Measurements from ENCODE around the gene EIF2AK3.
"Not testable (repeated sequence)": the region's sequence is repeated elsewhere in the genome, so short reads cannot be mapped to it uniquely, and the experiment has no call there.

EIF2AK3 gene

DNA sequence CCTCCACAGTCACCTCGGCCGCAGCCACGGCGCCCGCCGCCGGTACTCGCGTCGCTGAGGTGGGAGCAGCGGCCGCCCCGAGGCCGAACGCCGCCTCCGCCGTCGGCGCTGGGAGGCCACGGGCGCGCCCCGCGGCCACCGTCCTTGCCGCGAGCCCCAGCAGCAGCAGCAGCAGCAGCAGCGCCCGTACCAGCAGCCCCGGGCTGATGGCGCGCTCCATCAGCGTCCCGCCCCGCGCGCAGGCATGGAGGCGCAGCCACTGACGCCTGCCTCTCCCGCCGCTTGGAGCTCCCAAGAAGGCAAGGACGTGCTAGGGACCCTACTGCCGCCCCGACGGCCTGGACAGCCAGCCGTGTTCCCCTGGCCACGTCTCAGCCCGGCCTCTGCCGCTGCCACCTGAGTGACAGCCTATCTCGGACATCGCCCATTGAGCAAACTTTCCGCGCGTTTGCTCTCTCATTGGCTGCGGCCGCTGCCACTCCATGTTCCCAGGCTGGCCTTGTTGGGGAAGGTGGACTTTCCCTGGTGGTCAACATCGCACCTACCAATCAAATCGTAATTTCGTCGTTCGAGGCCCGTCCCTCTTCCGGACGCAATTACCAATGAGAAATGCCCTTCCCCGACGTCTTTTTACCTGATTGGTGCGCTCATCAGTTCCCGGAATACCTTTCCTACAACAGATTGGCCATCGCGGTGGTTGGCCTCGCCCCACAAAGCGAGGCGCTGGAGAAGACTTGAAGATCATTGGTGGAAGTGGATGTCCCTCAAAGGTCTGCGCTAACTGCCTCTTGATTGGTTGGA is at the start of gene EIF2AK3:
TSS of gene EIF2AK3 (minus strand) at position 410 of the 801 bp plus-strand sequence. CDS start at position 220, 190 bp downstream.
- DNase-seq = peak; percentile 87 to 88

DNA sequence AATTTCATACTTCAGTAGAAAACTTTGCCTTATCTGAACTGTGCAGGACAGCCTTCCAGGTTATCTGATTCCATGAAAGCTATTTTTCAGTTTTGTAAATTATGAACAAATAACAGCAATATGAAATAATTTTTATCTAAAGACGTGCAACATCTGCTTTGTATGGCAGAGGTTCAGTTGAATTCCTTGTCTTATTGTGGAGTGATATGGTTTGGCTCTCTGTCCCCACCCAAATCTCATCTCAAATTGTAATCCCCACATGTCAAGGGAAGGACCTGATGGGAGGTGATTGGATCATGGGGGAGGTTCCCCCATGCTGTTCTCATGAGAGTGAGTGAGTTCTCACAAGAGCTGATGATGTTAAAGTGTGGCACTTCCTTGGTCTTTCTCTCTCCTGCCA is 46.1 kb upstream of the EIF2AK3 start:
- DNase-seq = no peak

- DNase-seq = no peak
Observed at GRCh38 chr2:88671786-88672427, 44.6 kb upstream of the EIF2AK3 start.

DNA sequence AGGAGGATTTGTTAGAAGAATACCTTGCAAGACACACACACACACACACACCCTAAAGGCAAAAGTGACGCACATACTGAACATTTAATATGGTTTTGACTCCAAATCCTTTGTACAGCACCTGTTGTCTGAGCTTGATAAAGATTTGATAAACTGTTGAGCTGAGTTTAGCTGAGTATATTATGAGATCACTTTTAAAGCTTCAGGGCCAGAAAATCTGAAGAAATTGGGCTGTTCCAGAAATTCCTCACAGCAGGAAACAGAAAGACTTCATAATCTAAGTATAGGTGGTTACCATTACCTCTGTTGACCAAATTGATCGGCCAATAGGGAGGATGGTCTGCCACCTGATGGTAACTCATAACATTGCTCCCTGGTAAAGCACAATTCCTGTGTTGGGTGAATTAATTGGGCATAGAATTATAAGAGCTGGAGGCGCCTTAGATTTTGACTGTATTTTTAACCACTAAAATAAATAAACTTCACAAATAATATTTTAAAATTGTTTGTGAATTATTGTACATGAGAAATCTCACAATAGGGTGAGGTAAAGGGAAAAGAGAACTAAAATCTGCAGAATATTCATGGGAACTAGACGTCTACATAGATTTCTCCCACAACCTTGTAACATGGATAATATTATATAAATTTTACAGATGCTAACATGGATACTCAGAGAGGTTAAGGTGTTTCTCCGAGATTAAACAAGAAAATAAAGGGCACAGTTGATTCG is 42.4 kb upstream of the EIF2AK3 start:
- DNase-seq = peak in 1 of 2 donors; percentile 7

GRCh38 chr2:88668862-88669261 is 41.6 kb upstream of the EIF2AK3 start:
- no peak for DNase-seq

GRCh38 chr2:88667219-88667618 is 40.0 kb upstream of the EIF2AK3 start:
- DNase-seq = no peak

- no peak for DNase-seq
Observed at GRCh38 chr2:88666576-88666975, 39.3 kb upstream of the EIF2AK3 start.

GRCh38 chr2:88660622-88661021 is 33.4 kb upstream of the EIF2AK3 start:
- DNase-seq = no peak

DNA sequence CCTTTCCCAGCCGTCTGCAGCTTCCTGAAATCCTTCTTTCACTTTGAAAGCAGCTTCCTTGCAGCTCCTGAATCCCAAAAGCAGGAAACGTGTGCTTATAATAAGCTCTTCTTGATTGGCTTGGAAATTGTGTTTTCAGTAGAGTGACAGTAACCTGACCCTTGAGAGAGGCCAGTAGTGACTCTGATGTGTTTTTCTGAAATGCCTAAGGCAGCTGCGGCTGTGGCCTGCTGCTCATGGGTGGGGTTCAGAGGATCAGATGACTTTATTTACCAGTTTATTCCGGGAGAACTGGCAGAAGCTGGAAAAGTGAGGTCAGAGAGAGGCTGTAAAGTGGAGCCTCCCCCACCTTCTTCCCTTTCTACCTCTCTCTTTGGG is 32.3 kb upstream of the EIF2AK3 start:
- no peak for DNase-seq

DNA sequence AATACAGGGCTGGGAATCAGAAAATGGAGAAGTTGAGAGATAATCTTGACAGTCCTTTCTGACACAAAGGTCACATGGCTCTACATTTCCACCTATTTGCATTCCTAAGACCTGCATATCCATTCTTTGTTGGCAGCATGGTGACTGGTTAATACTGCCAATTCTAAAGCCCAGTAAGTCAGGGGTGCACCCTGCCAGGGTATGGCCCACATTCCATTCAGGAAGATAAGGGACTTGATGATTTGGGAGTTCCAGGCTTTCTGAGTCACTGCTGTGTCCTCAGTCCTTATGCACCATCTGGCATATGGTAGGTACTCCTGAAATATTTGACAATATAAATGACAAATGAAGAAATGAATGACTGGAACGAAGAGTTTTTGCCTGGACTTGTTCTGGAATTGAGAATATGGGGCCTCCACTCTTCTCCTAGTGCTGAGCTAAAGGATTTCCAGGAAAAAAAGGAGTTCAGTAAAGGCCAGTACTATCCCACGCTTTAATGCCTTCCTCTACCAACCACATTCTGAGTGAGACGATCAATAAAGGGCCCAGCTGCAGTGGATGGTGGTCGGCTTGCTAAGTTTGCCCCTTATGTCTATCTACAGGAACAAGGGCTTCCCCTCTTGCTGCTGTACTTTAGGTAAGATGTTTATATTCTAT is 31.7 kb upstream of the EIF2AK3 start:
- DNase-seq = no peak

DNA sequence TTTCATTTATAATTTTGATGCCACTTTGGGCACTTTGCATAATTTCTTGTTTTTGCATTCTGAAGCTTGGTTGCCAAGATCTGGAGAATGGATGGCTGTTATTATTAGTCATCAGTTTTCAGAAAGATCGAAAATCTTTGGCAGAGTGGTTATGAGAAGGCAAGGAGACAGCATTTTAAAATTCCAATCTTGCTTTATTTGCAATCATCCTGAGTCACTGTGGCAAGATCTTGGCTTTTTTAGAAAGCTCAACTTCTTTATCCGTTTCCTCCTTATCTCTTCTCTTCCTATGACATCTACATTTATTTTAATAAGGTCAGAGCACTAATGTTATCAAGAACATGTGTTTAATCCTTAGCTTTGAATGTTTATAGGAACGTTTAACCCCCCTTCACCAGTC is 31.1 kb upstream of the EIF2AK3 start:
- no peak for DNase-seq

DNA sequence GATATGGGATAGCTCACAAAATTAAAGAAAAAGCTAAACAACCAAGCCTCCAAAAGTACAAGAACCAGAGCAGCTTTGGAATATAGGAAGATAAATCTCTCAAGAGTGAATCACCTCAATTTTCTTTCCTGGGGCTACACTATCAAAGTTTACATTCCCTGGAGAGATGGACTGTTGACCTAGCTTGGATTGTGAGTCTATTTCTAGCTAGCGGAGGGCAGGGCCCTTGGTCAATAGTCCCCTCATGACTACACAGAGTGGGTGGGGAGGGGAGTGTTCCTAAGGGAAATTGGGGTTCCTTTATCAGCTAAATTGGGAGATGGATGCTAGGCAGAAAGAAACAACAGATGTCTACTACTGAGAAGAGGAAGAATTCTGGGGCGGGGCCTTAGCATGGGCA is 29.9 kb upstream of the EIF2AK3 start:
- DNase-seq = no peak

- no peak for DNase-seq
Observed at GRCh38 chr2:88656690-88657089, 29.4 kb upstream of the EIF2AK3 start.

DNA sequence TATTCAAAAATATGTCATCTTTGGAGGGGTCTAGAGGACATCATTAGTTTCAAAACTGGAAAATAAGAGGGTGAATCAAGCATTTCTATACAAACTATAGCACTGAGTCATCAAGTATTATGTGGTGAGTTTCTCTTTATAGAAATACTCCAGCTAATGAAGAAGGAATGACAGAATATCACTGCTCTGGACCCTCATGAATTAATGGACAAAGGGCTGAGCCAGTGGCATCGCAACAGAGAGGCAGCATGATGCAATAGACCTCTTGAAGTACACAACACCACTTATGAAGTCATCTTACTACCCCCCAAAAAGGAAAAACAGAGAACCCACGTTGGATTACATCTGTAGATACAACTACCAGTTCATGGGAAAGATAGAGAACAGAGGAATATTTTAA is 27.4 kb upstream of the EIF2AK3 start:
- DNase-seq = no peak

DNA sequence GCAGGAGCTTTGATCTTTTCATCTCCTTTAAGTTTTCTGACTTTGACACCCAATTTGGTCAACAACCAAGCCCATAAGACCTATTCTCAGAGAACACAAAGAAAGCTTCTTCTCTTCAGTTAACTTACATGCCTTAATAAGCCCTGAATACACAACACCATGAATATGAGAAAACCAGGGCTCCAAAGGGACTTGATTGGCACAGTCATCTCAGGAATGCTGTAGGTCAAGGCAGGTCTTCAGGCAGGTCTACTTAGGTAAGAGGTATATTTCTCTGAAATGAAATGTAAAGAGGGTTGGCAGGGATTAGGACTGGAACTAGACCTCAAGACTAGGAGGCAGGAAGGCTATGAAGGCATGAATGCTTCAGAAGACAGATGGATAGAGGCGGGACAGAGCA is 24.4 kb upstream of the EIF2AK3 start:
- no peak for DNase-seq

- DNase-seq = not testable (repeated sequence)
Observed at GRCh38 chr2:88645291-88645882, 18.1 kb upstream of the EIF2AK3 start.

GRCh38 chr2:88642278-88642677 is 15.0 kb upstream of the EIF2AK3 start:
- DNase-seq = no peak

- no peak for DNase-seq
Observed at GRCh38 chr2:88641330-88641729, 14.1 kb upstream of the EIF2AK3 start.

GRCh38 chr2:88639865-88640264 is 12.6 kb upstream of the EIF2AK3 start:
- DNase-seq = no peak

GRCh38 chr2:88638743-88639142 is 11.5 kb upstream of the EIF2AK3 start:
- no peak for DNase-seq

DNA sequence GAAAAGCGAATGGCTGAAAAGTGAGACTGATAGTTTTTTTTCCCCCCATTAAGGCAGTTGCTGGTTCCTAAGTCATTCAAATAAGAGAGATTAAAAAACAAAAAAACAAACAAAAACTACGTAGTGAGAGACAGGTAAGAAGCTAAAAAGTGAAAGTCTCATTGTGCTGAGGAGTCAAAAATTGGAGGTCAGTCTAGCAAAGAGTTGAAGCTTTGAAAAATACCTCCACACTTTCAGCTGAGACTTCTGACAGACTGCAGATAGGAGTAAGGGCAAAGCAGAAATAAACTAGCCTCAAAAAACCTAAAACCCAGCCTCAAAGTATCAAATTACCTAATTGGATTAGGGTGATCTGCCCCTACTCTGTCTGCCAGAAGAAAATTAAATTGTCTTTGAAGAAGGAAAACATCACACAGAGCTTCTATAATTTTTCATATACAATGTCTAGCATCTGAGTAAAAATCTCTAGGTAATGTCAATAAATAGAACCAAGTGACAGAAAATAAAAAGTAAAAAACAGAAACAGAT is 10.9 kb upstream of the EIF2AK3 start:
- no peak for DNase-seq

DNA sequence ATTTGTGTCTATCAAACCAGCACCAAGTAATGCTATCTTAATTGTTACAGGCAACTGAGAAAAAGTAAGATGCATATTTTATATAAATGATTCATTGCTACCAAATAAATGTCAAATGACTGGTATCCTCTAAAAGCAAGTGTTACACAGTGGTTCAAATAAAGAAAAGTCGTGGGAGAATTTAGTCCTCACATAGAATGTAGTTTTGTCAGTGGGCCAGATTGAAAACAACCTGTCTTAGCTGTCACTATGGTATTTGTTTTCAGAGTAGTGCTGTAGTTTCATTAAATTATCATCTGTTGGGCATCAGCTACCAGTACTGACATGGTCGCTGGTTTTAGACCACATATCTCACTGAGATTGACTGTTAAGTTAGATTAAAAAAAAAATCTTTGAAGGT is 10.2 kb upstream of the EIF2AK3 start:
- DNase-seq = no peak

GRCh38 chr2:88636026-88636425 is 8.8 kb upstream of the EIF2AK3 start:
- no peak for DNase-seq

All from stimulated activated CD4-positive, alpha-beta T cell treated with anti-CD3 and anti-CD28 coated beads, Interleukin-2, amount 100 ng/mL, for 48 hours (primary cell).